DOHH2 (cell line): ENCODE measurements around the gene RIN2.

Experiments used
- H3F3A ChIP-seq: fragments of 200-600 bp; sonication (generic), shearing (Covaris generic); 2 replicates; pipeline ENCODE4 v1.6.0; 2016; ENCODE audit warnings: antibody characterized with exemption, mild to moderate bottlenecking; ENCODE audit not compliant: control insufficient read depth, insufficient read depth
- H3K27ac ChIP-seq: fragments of 200-600 bp; sonication (generic); 2 replicates; pipeline ENCODE4 v1.5.1; 2014; ENCODE audit warnings: low read depth, mild to moderate bottlenecking, low read length, moderate library complexity
- H3K27me3 ChIP-seq: fragments of 200-600 bp; sonication (generic); 2 replicates; pipeline ENCODE4 v1.6.1; 2014; ENCODE audit warnings: mild to moderate bottlenecking, low read length, mixed read lengths; ENCODE audit not compliant: control insufficient read depth
- H3K36me3 ChIP-seq: fragments of 200-600 bp; sonication (generic); 2 replicates; pipeline ENCODE4 v1.6.1; 2014; ENCODE audit warnings: mild to moderate bottlenecking, low read length, moderate library complexity, mixed read lengths; ENCODE audit not compliant: control insufficient read depth
- H3K4me1 ChIP-seq: fragments of 200-600 bp; sonication (generic); 2 replicates; pipeline ENCODE4 v1.6.1; 2014; ENCODE audit warnings: mild to moderate bottlenecking, low read length, mixed read lengths; ENCODE audit not compliant: control insufficient read depth
- H3K4me2 ChIP-seq: fragments of 200-600 bp; sonication (generic); 2 replicates; pipeline ENCODE4 v1.6.0; 2014; ENCODE audit warnings: mild to moderate bottlenecking, low read length, moderate library complexity
- H3K4me3 ChIP-seq: fragments of 200-600 bp; sonication (generic); 2 replicates; pipeline ENCODE4 v1.5.1; 2014; ENCODE audit warnings: mild to moderate bottlenecking, low read length, mixed read lengths
- H3K79me2 ChIP-seq: fragments of 200-600 bp; sonication (generic); 2 replicates; pipeline ENCODE4 v1.6.1; 2014; ENCODE audit warnings: mild to moderate bottlenecking, low read length, mixed read lengths; ENCODE audit not compliant: control insufficient read depth
- H3K9me2 ChIP-seq: fragments of 200-600 bp; sonication (generic); replicated peaks from 2 replicates; pipeline ENCODE4 v1.6.1; 2014; ENCODE audit warnings: mild to moderate bottlenecking, low read length, mixed read lengths; ENCODE audit not compliant: control insufficient read depth
- H3K9me3 ChIP-seq: fragments of 200-600 bp; sonication (generic); 2 replicates; pipeline ENCODE4 v1.6.1; 2014; ENCODE audit warnings: antibody characterized with exemption, low read length, mixed read lengths; ENCODE audit not compliant: control insufficient read depth, insufficient read depth
- H4K20me1 ChIP-seq: fragments of 200-600 bp; sonication (generic); 2 replicates; pipeline ENCODE4 v1.6.0; 2014; ENCODE audit warnings: low read depth, mild to moderate bottlenecking, antibody characterized with exemption, low read length, moderate library complexity; ENCODE audit not compliant: control insufficient read depth, insufficient read depth
- CTCF ChIP-seq: fragments of 200-600 bp; sonication (generic); IDR thresholded peaks from one replicate; pipeline ENCODE4 v1.5.1; 2014; ENCODE audit warnings: antibody characterized with exemption, mild to moderate bottlenecking, low read depth, low read length; ENCODE audit not compliant: poor library complexity, severe bottlenecking
- EZH2phosphoT487 ChIP-seq: fragments of 200-600 bp; sonication (generic); IDR thresholded peaks from 2 replicates; pipeline ENCODE4 v1.6.1; 2017; ENCODE audit warnings: borderline replicate concordance, mild to moderate bottlenecking, antibody characterized with exemption, low read length, moderate library complexity, mixed read lengths

RIN2 gene

GRCh38 chr20:19715986-19716385 is 42.1 kb upstream of the RIN2 start:
- Histone ChIP-seq H3K4me2 (no peak overlapping the region), H3K36me3 (no peaks in the 10 kb centered on the region), H3K4me3 (no peak overlapping the region), H3K9me3 (peaks cover 4% of the 10 kb centered on the region; the same call in 1 of the 2 replicates), H3K27me3 (no peaks in the 10 kb centered on the region), H3F3A (no peaks in the 10 kb centered on the region), H4K20me1 (no peaks in the 10 kb centered on the region), H3K4me1 (no peaks in the 10 kb centered on the region), H3K9me2 (no peaks in the 10 kb centered on the region), H3K79me2 (no peaks in the 10 kb centered on the region), H3K27ac (no peak overlapping the region)
- TF ChIP-seq EZH2phosphoT487 (no peak), CTCF (no peak)

GRCh38 chr20:19718880-19719279 is 39.2 kb upstream of the RIN2 start:
- no peaks in the 10 kb centered on the region for H3K27me3 ChIP-seq

GRCh38 chr20:19720991-19721390 is 37.1 kb upstream of the RIN2 start:
- no peaks in the 10 kb centered on the region for H3K36me3 ChIP-seq
- no peaks in the 10 kb centered on the region for H3K9me3 ChIP-seq
- no peaks in the 10 kb centered on the region for H4K20me1 ChIP-seq
- no peaks in the 10 kb centered on the region for H3K9me2 ChIP-seq
- no peak overlapping the region for H3K4me3 ChIP-seq
- no peaks in the 10 kb centered on the region for H3K27me3 ChIP-seq
- no peak overlapping the region for H3K4me2 ChIP-seq
- H3K4me1 ChIP-seq, result no peaks in the 10 kb centered on the region
- H3F3A ChIP-seq, result no peaks in the 10 kb centered on the region
- no peak overlapping the region for H3K27ac ChIP-seq
- TF ChIP-seq EZH2phosphoT487, result no peak
- no peak for TF ChIP-seq CTCF
- no peaks in the 10 kb centered on the region for H3K79me2 ChIP-seq

More at GRCh38 chr20:19718880-19719279, 39.2 kb upstream of the RIN2 start:
- H3K79me2 ChIP-seq, result no peaks in the 10 kb centered on the region
- no peaks in the 10 kb centered on the region for H3K36me3 ChIP-seq
- no peaks in the 10 kb centered on the region for H4K20me1 ChIP-seq
- H3K4me2 ChIP-seq, result no peak overlapping the region
- H3K9me3 ChIP-seq, result no peaks in the 10 kb centered on the region
- H3K4me3 ChIP-seq, result no peak overlapping the region
- H3K4me1 ChIP-seq, result no peaks in the 10 kb centered on the region
- no peaks in the 10 kb centered on the region for H3K9me2 ChIP-seq
- no peak overlapping the region for H3K27ac ChIP-seq
- TF ChIP-seq EZH2phosphoT487 (no peak), CTCF (no peak)
- H3F3A ChIP-seq, result no peaks in the 10 kb centered on the region
